Measurements from ENCODE around the gene CACNA1F.

CACNA1F gene

DNA sequence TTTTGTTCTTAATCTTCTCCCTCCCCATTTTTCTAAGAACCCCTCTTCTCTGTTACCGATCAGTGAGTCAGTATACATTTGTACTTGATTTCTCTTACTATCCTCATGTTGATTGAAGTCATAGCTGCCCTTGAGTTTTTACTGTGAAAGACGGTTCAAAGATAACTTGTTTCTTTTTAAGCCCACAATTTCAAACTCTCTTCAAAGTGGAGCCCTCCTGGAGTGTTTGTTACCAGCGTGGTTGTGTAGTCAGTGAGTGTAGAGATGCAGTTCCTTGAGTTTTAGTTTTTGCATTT lies 44.3 kb upstream of the CACNA1F start:
- Histone ChIP-seq H3F3A (ENCODE audit: insufficient read depth, low read length) (no peaks in the 10 kb centered on the region), H3K4me2 (ENCODE audit: low read length) (no peak overlapping the region), H3K9ac (ENCODE audit: low read length) (no peak overlapping the region), H4K20me1 (ENCODE audit: insufficient read depth, low read length) (no peaks in the 10 kb centered on the region), H3K4me3 (ENCODE audit: low read depth, low read length, poor library complexity, severe bottlenecking) (no peak overlapping the region), H3K9me3 (ENCODE audit: low read length) (no peaks in the 10 kb centered on the region), H3K36me3 (ENCODE audit: insufficient read depth, low read length) (no peaks in the 10 kb centered on the region; the same call in 1 of the 2 replicates), H2AFZ (ENCODE audit: low read length) (no peak overlapping the region), H3K79me2 (ENCODE audit: insufficient read depth, low read length) (no peaks in the 10 kb centered on the region), H3K9me2 (ENCODE audit: low read depth, low read length) (no peaks in the 10 kb centered on the region), H3K4me1 (ENCODE audit: insufficient read depth, low read length, severe bottlenecking) (peaks cover 6% of the 10 kb centered on the region), H3K27me3 (ENCODE audit: insufficient read depth, low read length) (no peaks in the 10 kb centered on the region), H3K27ac (ENCODE audit: low read depth, low read length, poor library complexity, severe bottlenecking) (no peak overlapping the region)
- TF ChIP-seq, protein P1, sequence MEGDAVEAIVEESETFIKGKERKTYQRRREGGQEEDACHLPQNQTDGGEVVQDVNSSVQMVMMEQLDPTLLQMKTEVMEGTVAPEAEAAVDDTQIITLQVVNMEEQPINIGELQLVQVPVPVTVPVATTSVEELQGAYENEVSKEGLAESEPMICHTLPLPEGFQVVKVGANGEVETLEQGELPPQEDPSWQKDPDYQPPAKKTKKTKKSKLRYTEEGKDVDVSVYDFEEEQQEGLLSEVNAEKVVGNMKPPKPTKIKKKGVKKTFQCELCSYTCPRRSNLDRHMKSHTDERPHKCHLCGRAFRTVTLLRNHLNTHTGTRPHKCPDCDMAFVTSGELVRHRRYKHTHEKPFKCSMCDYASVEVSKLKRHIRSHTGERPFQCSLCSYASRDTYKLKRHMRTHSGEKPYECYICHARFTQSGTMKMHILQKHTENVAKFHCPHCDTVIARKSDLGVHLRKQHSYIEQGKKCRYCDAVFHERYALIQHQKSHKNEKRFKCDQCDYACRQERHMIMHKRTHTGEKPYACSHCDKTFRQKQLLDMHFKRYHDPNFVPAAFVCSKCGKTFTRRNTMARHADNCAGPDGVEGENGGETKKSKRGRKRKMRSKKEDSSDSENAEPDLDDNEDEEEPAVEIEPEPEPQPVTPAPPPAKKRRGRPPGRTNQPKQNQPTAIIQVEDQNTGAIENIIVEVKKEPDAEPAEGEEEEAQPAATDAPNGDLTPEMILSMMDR (IDR thresholded peaks at IDR 0.05; ENCODE audit: low read length) = no peak
- TF ChIP-seq EZH2 (IDR thresholded peaks at IDR 0.05; ENCODE audit: borderline replicate concordance, low read length) = no peak

GRCh38 chrX:49276671-49277534 lies 43.8 kb upstream of the CACNA1F start:
- H3K36me3 ChIP-seq (ENCODE audit: insufficient read depth, low read length) = no peaks in the 10 kb centered on the region; the same call in 1 of the 2 replicates
- H3K79me2 ChIP-seq (ENCODE audit: insufficient read depth, low read length) = peaks cover under 1% of the 10 kb centered on the region; the same call in 1 of the 2 replicates
- no peak overlapping the region for H3K4me3 ChIP-seq (ENCODE audit: low read depth, low read length, poor library complexity, severe bottlenecking)
- H3K9me2 ChIP-seq (ENCODE audit: low read depth, low read length) = no peaks in the 10 kb centered on the region
- H4K20me1 ChIP-seq (ENCODE audit: insufficient read depth, low read length) = no peaks in the 10 kb centered on the region
- TF ChIP-seq, protein P1 (IDR thresholded peaks at IDR 0.05; ENCODE audit: low read length) = no peak
- no peak for TF ChIP-seq EZH2 (IDR thresholded peaks at IDR 0.05; ENCODE audit: borderline replicate concordance, low read length)
- no peak overlapping the region for H2AFZ ChIP-seq (ENCODE audit: low read length)
- H3F3A ChIP-seq (ENCODE audit: insufficient read depth, low read length) = no peaks in the 10 kb centered on the region
- no peak overlapping the region for H3K4me2 ChIP-seq (ENCODE audit: low read length)
- peaks cover 12% of the 10 kb centered on the region for H3K4me1 ChIP-seq (ENCODE audit: insufficient read depth, low read length, severe bottlenecking)
- no peaks in the 10 kb centered on the region for H3K9me3 ChIP-seq (ENCODE audit: low read length)
- H3K9ac ChIP-seq (ENCODE audit: low read length) = no peak overlapping the region
- H3K27me3 ChIP-seq (ENCODE audit: insufficient read depth, low read length) = no peaks in the 10 kb centered on the region
- no peak overlapping the region for H3K27ac ChIP-seq (ENCODE audit: low read depth, low read length, poor library complexity, severe bottlenecking)

GRCh38 chrX:49276207-49276606 lies 43.1 kb upstream of the CACNA1F start:
- Histone ChIP-seq H3K4me2 (ENCODE audit: low read length) (no peak overlapping the region), H4K20me1 (ENCODE audit: insufficient read depth, low read length) (no peaks in the 10 kb centered on the region), H2AFZ (ENCODE audit: low read length) (no peak overlapping the region), H3K4me1 (ENCODE audit: insufficient read depth, low read length, severe bottlenecking) (peaks cover 19% of the 10 kb centered on the region), H3K36me3 (ENCODE audit: insufficient read depth, low read length) (no peaks in the 10 kb centered on the region; the same call in 1 of the 2 replicates), H3K9ac (ENCODE audit: low read length) (no peak overlapping the region), H3K79me2 (ENCODE audit: insufficient read depth, low read length) (peaks cover 7% of the 10 kb centered on the region), H3K27ac (ENCODE audit: low read depth, low read length, poor library complexity, severe bottlenecking) (no peak overlapping the region), H3K9me2 (ENCODE audit: low read depth, low read length) (no peaks in the 10 kb centered on the region), H3K27me3 (ENCODE audit: insufficient read depth, low read length) (no peaks in the 10 kb centered on the region), H3F3A (ENCODE audit: insufficient read depth, low read length) (no peaks in the 10 kb centered on the region), H3K4me3 (ENCODE audit: low read depth, low read length, poor library complexity, severe bottlenecking) (no peak overlapping the region), H3K9me3 (ENCODE audit: low read length) (no peaks in the 10 kb centered on the region)
- TF ChIP-seq EZH2 (IDR thresholded peaks at IDR 0.05; ENCODE audit: borderline replicate concordance, low read length) = no peak
- TF ChIP-seq, protein P1 (IDR thresholded peaks at IDR 0.05; ENCODE audit: low read length) = no peak

All from OCI-LY1 (cell line).